Thyroid gland (tissue), 4 donors: ENCODE results near the gene DGKH. TPM values are rescaled to one million over a fixed set of nuclear protein-coding genes. Genes with fewer than 3 reads are reported as not detected.

Experiments used
- DNase-seq, 2 donors: peaks; one replicate each; pipeline ENCODE4 v3.0.0-alpha.2; 2019
- H3K27ac ChIP-seq, 3 donors: fragments of 200-600 bp; sonication (generic); 1 replicate in 2 of 3; 2 replicates in 1 of 3; pipeline ENCODE4 v1.5.1; 2016 to 2019; ENCODE audit warnings: mild to moderate bottlenecking in 1 of 3, moderate library complexity in 1 of 3
- H3K27me3 ChIP-seq: fragments of 200-600 bp; sonication (generic); one replicate; pipeline ENCODE4 v1.5.1; 2019
- H3K36me3 ChIP-seq, 2 donors: fragments of 200-600 bp; sonication (generic); one replicate each; pipeline ENCODE4 v1.5.1; 2016 to 2019
- H3K4me1 ChIP-seq, 2 donors: fragments of 200-600 bp; sonication (generic); one replicate each; pipeline ENCODE4 v1.5.1; 2017 to 2019
- H3K4me3 ChIP-seq, 3 donors: fragments of 200-600 bp; sonication (generic); replicated peaks in 1 of 3; 1 replicate in 2 of 3; 2 replicates in 1 of 3; pipeline ENCODE4 v1.5.1; 2016; ENCODE audit warnings: mild to moderate bottlenecking in 1 of 3
- H3K9me3 ChIP-seq: fragments of 200-600 bp; sonication (generic); one replicate; pipeline ENCODE4 v1.5.1; 2017
- POLR2A ChIP-seq, 2 donors: fragments of 450-650 bp; IDR thresholded peaks; one replicate each; pipeline ENCODE4 v1.6.1; 2017; ENCODE audit warnings: antibody characterized with exemption in 2 of 2, mild to moderate bottlenecking in 2 of 2, moderate library complexity in 1 of 2
- WGBS, 2 donors: methylation state at CpG; one replicate each; pipeline ENCODE4 v1.1.5; 2017; 5-methylcytosine and 5-hydroxymethylcytosine counted together
- intact Hi-C: fragments of 100-400 bp; cut with DNase I; formaldehyde crosslinking; loops from one replicate; pipeline ENCODE4 v1.15.1; 2023
- total RNA-seq, 4 donors: library from RNA; depleted of rRNA; stranded (reverse); fragments of >200 nt; gene quantifications; one replicate each; pipeline ENCODE4 v1.2.3, GENCODE V29; 2016
- TF ChIP-seq, protein P1 (sequence below), 6 experiments: fragments of 200-600 bp in 3 of 6; fragments of 450-650 bp in 3 of 6; sonication (generic) in 3 of 6; IDR thresholded peaks; one replicate each; pipeline ENCODE4 v1.5.1; 2016 to 2019; ENCODE audit warnings: antibody characterized with exemption in 6 of 6, mild to moderate bottlenecking in 2 of 6, inconsistent platforms in 1 of 6, moderate library complexity in 1 of 6

Gene DGKH
- total RNA-seq, 4 donors from 2014 or later: 7.9 to 15.9 (median 12.4) TPM

GRCh38 chr13:42102961-42103865 lies 54.8 kb downstream of the DGKH start:
- no peak overlapping the region for H3K27ac ChIP-seq
- no peak overlapping the region for H3K4me3 ChIP-seq
- intact Hi-C loops: no loop called here
- no peak for TF ChIP-seq POLR2A (IDR thresholded peaks at IDR 0.05)
- TF ChIP-seq, protein P1, sequence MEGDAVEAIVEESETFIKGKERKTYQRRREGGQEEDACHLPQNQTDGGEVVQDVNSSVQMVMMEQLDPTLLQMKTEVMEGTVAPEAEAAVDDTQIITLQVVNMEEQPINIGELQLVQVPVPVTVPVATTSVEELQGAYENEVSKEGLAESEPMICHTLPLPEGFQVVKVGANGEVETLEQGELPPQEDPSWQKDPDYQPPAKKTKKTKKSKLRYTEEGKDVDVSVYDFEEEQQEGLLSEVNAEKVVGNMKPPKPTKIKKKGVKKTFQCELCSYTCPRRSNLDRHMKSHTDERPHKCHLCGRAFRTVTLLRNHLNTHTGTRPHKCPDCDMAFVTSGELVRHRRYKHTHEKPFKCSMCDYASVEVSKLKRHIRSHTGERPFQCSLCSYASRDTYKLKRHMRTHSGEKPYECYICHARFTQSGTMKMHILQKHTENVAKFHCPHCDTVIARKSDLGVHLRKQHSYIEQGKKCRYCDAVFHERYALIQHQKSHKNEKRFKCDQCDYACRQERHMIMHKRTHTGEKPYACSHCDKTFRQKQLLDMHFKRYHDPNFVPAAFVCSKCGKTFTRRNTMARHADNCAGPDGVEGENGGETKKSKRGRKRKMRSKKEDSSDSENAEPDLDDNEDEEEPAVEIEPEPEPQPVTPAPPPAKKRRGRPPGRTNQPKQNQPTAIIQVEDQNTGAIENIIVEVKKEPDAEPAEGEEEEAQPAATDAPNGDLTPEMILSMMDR (IDR thresholded peaks at IDR 0.05): no peak
- no peaks in the 10 kb centered on the region for H3K27me3 ChIP-seq
- H3K36me3 ChIP-seq: no peaks in the 10 kb centered on the region
- 77 to 91% methylated on average over 5 of the region's 5 CpGs for WGBS, 2 donors
- no peak for DNase-seq
- H3K9me3 ChIP-seq: no peaks in the 10 kb centered on the region
- no peaks in the 10 kb centered on the region for H3K4me1 ChIP-seq

DNA sequence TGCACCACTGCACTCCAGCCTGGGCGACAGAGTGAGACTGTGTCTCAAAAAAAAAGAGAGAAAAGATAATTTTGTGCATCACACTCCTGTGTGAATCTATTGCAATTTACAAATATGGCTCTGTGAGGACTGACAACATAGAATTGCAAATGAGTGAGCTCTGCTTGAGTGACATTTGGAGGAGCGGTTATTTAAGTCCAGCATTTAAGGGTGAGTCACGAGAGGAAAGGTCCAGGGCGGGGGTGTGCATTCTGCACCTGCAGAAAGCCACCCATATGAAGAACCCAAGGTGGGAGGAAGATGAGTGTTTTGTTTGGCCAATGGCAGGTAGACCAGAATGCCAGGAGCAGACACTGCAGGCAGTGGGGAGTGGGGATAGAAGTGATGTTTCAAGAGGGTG lies 58.5 kb downstream of the DGKH start:
- intact Hi-C loops: loop anchor here (5.0 kb wide), 1 partner anchor 435 kb away; no protein-coding TSS in a partner anchor
- Histone ChIP-seq H3K27me3 (no peaks in the 10 kb centered on the region), H3K27ac (no peak overlapping the region), H3K36me3 (no peaks in the 10 kb centered on the region), H3K9me3 (no peaks in the 10 kb centered on the region), H3K4me3 (no peak overlapping the region), H3K4me1 (no peaks in the 10 kb centered on the region)
- TF ChIP-seq, protein P1 (IDR thresholded peaks at IDR 0.05): no peak
- no peak for TF ChIP-seq POLR2A (IDR thresholded peaks at IDR 0.05)
- no peak for DNase-seq
- 88 to 92% methylated on average over 4 of the region's 4 CpGs for WGBS, 2 donors

GRCh38 chr13:42107421-42107820 lies 59.0 kb downstream of the DGKH start:
- no peaks in the 10 kb centered on the region for H3K9me3 ChIP-seq
- H3K4me1 ChIP-seq: no peaks in the 10 kb centered on the region
- no peaks in the 10 kb centered on the region for H3K36me3 ChIP-seq
- no peaks in the 10 kb centered on the region for H3K27me3 ChIP-seq
- DNase-seq: no peak
- no peak for TF ChIP-seq POLR2A (IDR thresholded peaks at IDR 0.05)
- TF ChIP-seq, protein P1 (IDR thresholded peaks at IDR 0.05): no peak
- H3K27ac ChIP-seq: no peak overlapping the region
- WGBS, 2 donors: 86 to 91% methylated on average over 5 of the region's 5 CpGs
- no peak overlapping the region for H3K4me3 ChIP-seq
- intact Hi-C loops: loop anchor here (5.0 kb wide), 1 partner anchor 435 kb away; no protein-coding TSS in a partner anchor

DNA sequence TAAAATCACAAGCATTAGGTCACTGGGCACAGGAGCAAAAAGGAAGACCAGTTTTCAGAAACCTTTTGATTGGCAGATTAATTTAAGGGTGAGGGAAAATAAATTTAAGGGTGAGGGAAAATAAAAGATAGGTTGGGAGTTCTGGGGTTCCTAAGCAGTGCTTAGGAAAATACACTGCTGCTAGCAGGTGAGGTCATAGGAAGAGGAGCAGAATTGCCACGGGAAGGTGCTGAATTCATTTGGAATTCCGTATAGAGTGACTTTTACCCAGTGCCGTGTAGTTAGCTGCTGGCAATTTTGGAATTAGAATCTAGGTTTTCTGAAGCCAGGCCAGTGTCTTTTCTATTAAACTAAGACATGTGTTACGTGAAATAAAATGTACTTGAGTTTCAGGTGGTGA lies 59.8 kb downstream of the DGKH start:
- TF ChIP-seq, protein P1 (IDR thresholded peaks at IDR 0.05): no peak
- no peak for TF ChIP-seq POLR2A (IDR thresholded peaks at IDR 0.05)

DNA sequence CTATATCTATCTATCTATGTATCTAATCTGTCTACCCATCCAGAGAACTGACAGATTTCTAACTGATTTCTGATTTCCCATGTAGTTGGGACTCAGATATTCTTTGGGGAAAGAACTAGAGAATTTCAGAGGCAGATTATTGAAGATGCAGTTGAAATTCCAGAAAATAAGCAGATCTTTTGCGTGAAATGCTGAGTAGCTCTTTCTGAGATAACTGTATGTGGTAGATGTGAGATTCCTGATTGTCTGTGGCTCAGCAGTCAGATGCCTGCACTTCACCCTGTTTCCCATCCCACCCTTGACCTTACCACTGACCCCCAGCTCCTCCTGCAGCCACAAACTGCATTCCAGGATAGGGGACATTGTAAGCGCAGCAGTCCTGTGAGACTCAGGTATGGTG lies 61.5 kb downstream of the DGKH start:
- Histone ChIP-seq H3K4me3 (no peak overlapping the region), H3K4me1 (no peaks in the 10 kb centered on the region), H3K9me3 (no peaks in the 10 kb centered on the region), H3K27ac (no peak overlapping the region), H3K27me3 (no peaks in the 10 kb centered on the region), H3K36me3 (no peaks in the 10 kb centered on the region)
- 97 to 98% methylated on average over 2 of the region's 2 CpGs for WGBS, 2 donors
- no peak for DNase-seq
- intact Hi-C loops: loop anchor here (5.0 kb wide), 1 partner anchor 438 kb away; no protein-coding TSS in a partner anchor
- TF ChIP-seq, protein P1 (IDR thresholded peaks at IDR 0.05): no peak
- TF ChIP-seq POLR2A (IDR thresholded peaks at IDR 0.05): no peak

More for the DNA sequence above, 59.8 kb downstream of the DGKH start:
- intact Hi-C loops: loop anchor here (5.0 kb wide), 1 partner anchor 436 kb away; no protein-coding TSS in a partner anchor
- Histone ChIP-seq H3K9me3 (no peaks in the 10 kb centered on the region), H3K4me1 (no peaks in the 10 kb centered on the region), H3K36me3 (no peaks in the 10 kb centered on the region), H3K27ac (no peak overlapping the region), H3K4me3 (no peak overlapping the region), H3K27me3 (no peaks in the 10 kb centered on the region)
- DNase-seq: no peak
- 94% methylated on average over 4 of the region's 4 CpGs for WGBS, 2 donors
